Osteoblast (primary cell): ENCODE measurements around the gene NDUFAF4. TPM values are rescaled to one million over a fixed set of nuclear protein-coding genes. Genes with fewer than 3 reads are reported as not detected.

Experiments used
- DNase-seq: peaks from one replicate; pipeline ENCODE4 v3.0.0; 2011; ENCODE audit warnings: low spot score, mixed read lengths; ENCODE audit not compliant: insufficient read length; ENCODE audit errors: missing footprints
- H2AFZ ChIP-seq: 2 replicates; pipeline ENCODE4 v1.6.0; 2011; ENCODE audit warnings: mild to moderate bottlenecking, low read length
- H3K27ac ChIP-seq: 2 replicates; pipeline ENCODE4 v1.5.1; 2011; ENCODE audit warnings: mild to moderate bottlenecking, low read depth, low read length, moderate library complexity
- H3K27me3 ChIP-seq: 2 replicates; pipeline ENCODE4 v1.6.0; 2012; ENCODE audit warnings: mild to moderate bottlenecking, control low read depth, inconsistent platforms, low read length, moderate library complexity; ENCODE audit not compliant: insufficient read depth
- H3K36me3 ChIP-seq: 2 replicates; pipeline ENCODE4 v1.5.1; 2011; ENCODE audit warnings: mild to moderate bottlenecking, low read length, control low read depth, moderate library complexity; ENCODE audit not compliant: insufficient read depth
- H3K4me1 ChIP-seq: 2 replicates; pipeline ENCODE4 v1.5.1; 2011; ENCODE audit warnings: mild to moderate bottlenecking, low read length, control low read depth, moderate library complexity; ENCODE audit not compliant: insufficient read depth
- H3K4me2 ChIP-seq: 2 replicates; pipeline ENCODE4 v1.6.0; 2011; ENCODE audit warnings: mild to moderate bottlenecking, low read length; ENCODE audit not compliant: insufficient read depth
- H3K4me3 ChIP-seq: fragments of 200-600 bp; sonication (generic); 3 replicates; pipeline ENCODE4 v1.5.1; 2012; ENCODE audit warnings: mild to moderate bottlenecking, low read length, inconsistent platforms; ENCODE audit not compliant: insufficient read depth
- H3K79me2 ChIP-seq: 2 replicates; pipeline ENCODE4 v1.6.0; 2012; ENCODE audit warnings: mild to moderate bottlenecking, low read length, control low read depth, inconsistent platforms; ENCODE audit not compliant: insufficient read depth
- H3K9me3 ChIP-seq: 2 replicates; pipeline ENCODE4 v1.5.1; 2011; ENCODE audit warnings: low read depth, low read length, control low read depth
- H4K20me1 ChIP-seq: 2 replicates; pipeline ENCODE4 v1.6.0; 2012; ENCODE audit warnings: mild to moderate bottlenecking, low read length, control low read depth; ENCODE audit not compliant: insufficient read depth
- total RNA-seq: library from RNA; depleted of rRNA; stranded (reverse); fragments of >200 nt; gene quantifications from 2 replicates; pipeline ENCODE4 v1.2.3, GENCODE V29; 2012
- TF ChIP-seq, protein P1 (sequence below): IDR thresholded peaks from 2 replicates; pipeline ENCODE4 v1.5.1; 2011; ENCODE audit warnings: mild to moderate bottlenecking, low read depth, low read length, moderate library complexity; ENCODE audit errors: extremely low read depth

The NDUFAF4 gene
- total RNA-seq, 1 donor = 6.5 TPM

DNA sequence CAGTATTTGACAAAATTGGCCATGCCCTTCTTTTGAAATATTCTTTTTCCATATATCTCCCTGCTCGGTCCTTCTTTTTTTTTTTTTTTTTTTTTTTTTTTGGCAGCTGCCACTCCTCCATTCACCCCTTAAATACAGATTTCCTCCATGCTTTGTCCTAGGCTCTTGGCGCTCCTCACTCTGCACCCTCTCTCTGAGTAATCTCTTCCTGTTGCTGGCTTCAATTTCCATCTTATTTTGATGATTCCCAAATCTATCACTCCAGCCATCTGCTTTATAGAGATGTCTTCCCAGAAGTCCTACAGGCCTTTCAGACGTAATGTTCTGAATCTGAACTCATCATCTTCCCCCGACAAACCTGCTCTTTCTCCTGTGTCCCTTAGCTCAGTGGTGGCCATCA, 14.1 kb upstream of the NDUFAF4 start:
- Histone ChIP-seq H3K9me3 (no peaks in the 10 kb centered on the region), H3K27me3 (peaks cover 8% of the 10 kb centered on the region), H3K4me1 (no peaks in the 10 kb centered on the region), H3K36me3 (no peaks in the 10 kb centered on the region), H2AFZ (no peak overlapping the region), H4K20me1 (no peaks in the 10 kb centered on the region), H3K79me2 (no peaks in the 10 kb centered on the region), H3K4me2 (no peak overlapping the region), H3K4me3 (no peak overlapping the region), H3K27ac (no peak overlapping the region)
- no peak for DNase-seq
- TF ChIP-seq, protein P1, sequence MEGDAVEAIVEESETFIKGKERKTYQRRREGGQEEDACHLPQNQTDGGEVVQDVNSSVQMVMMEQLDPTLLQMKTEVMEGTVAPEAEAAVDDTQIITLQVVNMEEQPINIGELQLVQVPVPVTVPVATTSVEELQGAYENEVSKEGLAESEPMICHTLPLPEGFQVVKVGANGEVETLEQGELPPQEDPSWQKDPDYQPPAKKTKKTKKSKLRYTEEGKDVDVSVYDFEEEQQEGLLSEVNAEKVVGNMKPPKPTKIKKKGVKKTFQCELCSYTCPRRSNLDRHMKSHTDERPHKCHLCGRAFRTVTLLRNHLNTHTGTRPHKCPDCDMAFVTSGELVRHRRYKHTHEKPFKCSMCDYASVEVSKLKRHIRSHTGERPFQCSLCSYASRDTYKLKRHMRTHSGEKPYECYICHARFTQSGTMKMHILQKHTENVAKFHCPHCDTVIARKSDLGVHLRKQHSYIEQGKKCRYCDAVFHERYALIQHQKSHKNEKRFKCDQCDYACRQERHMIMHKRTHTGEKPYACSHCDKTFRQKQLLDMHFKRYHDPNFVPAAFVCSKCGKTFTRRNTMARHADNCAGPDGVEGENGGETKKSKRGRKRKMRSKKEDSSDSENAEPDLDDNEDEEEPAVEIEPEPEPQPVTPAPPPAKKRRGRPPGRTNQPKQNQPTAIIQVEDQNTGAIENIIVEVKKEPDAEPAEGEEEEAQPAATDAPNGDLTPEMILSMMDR = no peak

DNA sequence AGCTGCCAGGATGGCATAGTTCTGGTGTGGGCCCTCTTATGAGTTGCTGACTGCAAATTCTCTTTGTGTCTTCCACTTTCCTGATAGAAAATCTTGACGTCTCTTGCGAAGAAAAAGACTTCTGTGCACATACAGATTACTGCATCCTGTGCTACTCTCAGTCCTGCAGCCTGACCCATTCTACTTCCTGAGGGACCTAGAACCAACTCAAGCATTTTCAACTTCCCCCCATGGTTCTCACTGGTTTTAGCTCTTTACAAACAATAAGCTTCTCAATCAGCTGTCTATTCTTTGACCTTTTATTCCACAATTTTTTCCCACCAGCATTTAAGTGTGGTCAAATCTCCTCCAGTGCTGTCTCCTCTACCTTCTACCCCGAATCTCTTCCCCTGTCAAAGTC, 13.5 kb upstream of the NDUFAF4 start:
- H2AFZ ChIP-seq = no peak overlapping the region
- no peak overlapping the region for H3K4me2 ChIP-seq
- H3K27me3 ChIP-seq = peaks cover 8% of the 10 kb centered on the region
- H3K79me2 ChIP-seq = no peaks in the 10 kb centered on the region
- no peak overlapping the region for H3K4me3 ChIP-seq
- no peaks in the 10 kb centered on the region for H3K36me3 ChIP-seq
- H3K9me3 ChIP-seq = no peaks in the 10 kb centered on the region
- no peak overlapping the region for H3K27ac ChIP-seq
- H3K4me1 ChIP-seq = no peaks in the 10 kb centered on the region
- TF ChIP-seq, protein P1 = no peak
- no peak for DNase-seq
- no peaks in the 10 kb centered on the region for H4K20me1 ChIP-seq

DNA sequence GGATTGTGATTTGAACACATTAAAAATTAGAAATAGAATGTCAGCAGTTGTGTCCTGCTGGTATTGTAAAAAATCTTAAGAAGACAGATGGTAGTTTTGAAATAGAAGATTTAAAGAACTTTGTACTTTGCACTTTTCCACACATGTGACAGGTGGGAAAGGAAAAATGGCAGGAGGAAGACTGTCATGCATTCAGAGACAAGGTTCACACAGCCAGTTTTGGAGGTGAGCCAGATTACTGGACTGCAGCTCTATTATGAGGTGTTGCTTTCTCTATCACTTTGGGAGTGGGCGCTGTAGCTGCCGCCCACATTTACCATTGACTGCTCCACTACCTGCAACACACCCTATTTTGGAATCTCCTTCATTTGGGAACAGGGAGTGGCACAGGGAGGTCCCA, 12.1 kb upstream of the NDUFAF4 start:
- Histone ChIP-seq H3K27ac (no peak overlapping the region), H3K4me2 (no peak overlapping the region), H3K79me2 (no peaks in the 10 kb centered on the region), H3K4me3 (no peak overlapping the region), H3K36me3 (no peaks in the 10 kb centered on the region), H4K20me1 (no peaks in the 10 kb centered on the region), H3K9me3 (no peaks in the 10 kb centered on the region), H3K4me1 (no peaks in the 10 kb centered on the region), H2AFZ (no peak overlapping the region), H3K27me3 (peaks cover 13% of the 10 kb centered on the region)
- TF ChIP-seq, protein P1 = no peak
- no peak for DNase-seq

DNA sequence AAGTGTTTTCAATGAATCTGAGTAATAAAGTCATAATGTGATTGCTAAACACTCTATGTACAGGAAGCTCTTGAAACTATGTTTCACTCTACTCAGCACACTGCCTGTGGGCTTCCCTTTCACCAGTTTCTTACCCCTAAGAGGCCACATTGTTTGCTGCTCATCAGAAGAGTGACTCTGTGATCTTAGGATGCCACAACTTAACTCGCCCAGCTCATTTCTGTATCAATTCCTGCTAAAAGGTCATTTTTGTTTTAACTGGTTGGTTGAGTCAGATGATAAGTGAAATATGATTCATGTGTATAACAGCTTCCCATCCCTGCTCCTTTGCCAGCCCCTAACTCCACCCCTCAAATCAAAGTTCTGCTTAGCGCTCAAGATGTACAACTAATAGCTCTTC, 9.8 kb upstream of the NDUFAF4 start:
- TF ChIP-seq, protein P1 = no peak
- no peaks in the 10 kb centered on the region for H4K20me1 ChIP-seq
- DNase-seq = no peak
- H3K4me1 ChIP-seq = no peaks in the 10 kb centered on the region
- no peak overlapping the region for H3K27ac ChIP-seq
- H3K79me2 ChIP-seq = no peaks in the 10 kb centered on the region
- H3K4me2 ChIP-seq = peak overlapping the region; percentile 13
- H2AFZ ChIP-seq = peak overlapping the region; percentile 45
- no peaks in the 10 kb centered on the region for H3K9me3 ChIP-seq
- no peaks in the 10 kb centered on the region for H3K36me3 ChIP-seq
- no peak overlapping the region for H3K4me3 ChIP-seq
- peaks cover 8% of the 10 kb centered on the region for H3K27me3 ChIP-seq
